ENCODE measurements around the gene MICU1.

GRCh38 chr10:72470666-72471065 is 155.2 kb downstream of the MICU1 start:
- TF ChIP-seq TAF1 (IDR thresholded peaks at IDR 0.05; ENCODE audit: borderline replicate concordance, low read depth, low read length): no peak
- TF ChIP-seq POLR2A (IDR thresholded peaks at IDR 0.05; ENCODE audit: low read depth, low read length): no peak
